HG02970 (cell line): ENCODE measurements around the gene CHD8.
"Not testable (repeated sequence)": the region's sequence is repeated elsewhere in the genome, so short reads cannot be mapped to it uniquely, and the experiment has no call there.

Source experiments
- ATAC-seq: cut with Tn5 transposase; IDR thresholded peaks from one replicate; pipeline ENCODE4 v1.9.1; 2021; ENCODE audit warnings: mild to moderate bottlenecking, moderate library complexity, moderate number of reproducible peaks; ENCODE audit not compliant: unreplicated experiment, low FRiP score

The CHD8 gene

DNA sequence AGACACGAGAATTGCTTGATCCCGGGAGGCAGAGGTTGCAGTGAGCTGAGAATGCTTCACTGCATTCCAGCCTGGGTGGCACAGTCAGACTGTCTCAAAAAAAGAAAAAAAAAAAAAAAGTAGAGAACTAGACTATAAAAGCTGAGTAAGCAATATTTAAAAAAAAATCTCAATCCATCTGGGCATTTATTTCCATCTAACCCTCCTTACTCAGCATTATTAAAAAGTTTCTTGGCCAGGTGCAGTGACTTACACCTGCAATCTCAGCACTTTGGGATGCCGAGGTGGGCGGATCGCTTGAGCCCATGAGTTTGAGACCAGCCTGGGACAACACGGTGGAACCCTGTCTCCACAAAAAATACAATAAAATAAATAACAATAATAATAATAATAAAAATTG, 76.6 kb downstream of the CHD8 start:
- no peak for ATAC-seq

DNA sequence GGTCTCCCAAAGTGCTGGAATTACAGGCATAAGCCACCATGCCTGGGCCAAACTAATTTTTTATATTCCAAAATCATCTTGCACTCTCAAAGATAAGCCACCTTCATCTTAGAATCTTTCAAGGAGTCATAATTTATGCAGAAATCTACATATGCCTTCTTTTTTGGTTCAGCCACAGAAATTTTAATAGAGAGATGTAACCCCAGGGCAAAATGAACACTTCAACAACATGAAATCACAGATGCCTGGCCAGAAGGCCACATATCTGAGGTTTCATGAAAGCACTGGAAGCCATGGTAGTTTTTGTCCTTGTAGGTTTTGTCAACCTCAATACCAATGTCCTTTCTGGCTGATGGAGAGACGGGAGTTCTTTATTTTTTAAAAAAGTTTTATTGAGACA, 81.9 kb downstream of the CHD8 start:
- no peak for ATAC-seq

DNA sequence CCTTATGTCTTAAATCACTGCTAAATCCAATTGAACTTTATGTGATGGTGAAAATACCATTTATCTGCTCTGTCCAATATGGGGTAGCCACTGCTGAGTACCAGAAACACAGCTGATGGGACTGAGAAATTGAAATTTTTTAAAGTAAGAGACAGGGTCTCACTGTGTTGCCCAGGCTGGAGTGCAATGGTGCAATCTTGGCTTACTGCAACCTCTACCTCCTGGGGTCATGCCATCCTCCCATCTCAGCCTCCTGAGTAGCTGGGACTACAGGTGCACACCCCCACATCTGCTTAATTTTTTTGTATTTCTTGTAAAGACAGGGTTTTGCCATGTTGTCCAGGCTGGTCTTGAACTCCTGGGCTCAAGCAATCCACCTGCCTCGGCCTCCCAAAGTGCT, 83.1 kb downstream of the CHD8 start:
- not testable (repeated sequence) for ATAC-seq

DNA sequence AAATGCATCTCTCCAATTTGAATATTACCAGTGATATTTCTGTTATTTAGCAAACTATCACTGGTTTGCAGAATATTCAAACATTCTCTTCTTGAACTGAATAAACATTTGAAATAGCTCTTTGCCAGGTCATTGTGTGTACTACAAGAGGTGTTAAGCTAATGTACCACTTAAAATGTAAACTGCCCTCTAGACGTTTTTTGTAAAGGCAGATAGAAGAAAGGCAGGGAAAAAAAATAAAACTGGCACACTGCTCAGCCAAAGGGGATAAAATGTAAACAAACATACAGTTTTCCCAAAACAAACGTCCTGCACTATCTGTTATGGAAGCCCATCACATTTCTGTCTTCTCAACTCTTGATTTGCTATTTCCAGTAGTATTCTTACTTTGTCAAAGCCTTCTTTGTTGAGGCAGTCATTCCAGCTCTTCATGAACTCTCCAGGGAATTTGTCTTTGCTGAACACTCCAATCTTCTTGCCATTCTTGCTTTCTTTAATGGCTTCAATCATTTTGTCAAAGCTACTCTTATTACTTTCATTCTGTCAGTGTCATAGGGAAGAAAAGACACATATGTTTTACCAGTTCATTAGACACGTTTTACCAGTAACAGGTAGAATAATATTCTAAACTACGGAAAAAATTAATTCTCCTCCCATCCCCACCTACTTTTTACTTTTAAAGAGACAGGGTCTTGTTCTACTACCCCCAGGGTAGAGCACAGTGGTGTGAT, 85.8 kb downstream of the CHD8 start:
- no peak for ATAC-seq

DNA sequence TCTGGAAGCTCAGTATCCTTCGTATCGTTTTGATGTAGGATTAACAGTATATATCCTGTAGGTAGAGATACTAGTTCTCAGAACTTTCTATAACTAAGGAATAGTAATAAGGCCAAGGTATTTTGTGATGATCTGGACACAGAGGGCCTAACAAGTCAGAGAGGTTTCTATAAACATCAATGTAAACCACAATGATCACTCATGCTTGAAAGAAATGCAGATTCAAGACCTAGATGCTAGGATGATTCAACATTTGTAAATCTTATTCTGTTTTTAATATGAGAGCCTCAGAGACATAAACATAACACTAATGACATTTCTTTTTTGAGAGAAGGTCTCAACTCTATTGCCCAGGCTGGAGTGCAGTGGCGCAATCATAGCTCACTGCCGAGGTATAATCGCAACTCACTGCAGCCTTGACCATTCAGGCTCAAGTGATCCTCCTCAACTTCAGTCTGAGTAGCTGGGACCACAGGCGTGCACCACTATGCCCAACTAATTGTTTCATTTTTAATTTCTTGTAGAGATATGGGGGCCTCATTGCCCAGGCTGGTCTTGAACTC, 88.3 kb downstream of the CHD8 start:
- ATAC-seq, result no peak

DNA sequence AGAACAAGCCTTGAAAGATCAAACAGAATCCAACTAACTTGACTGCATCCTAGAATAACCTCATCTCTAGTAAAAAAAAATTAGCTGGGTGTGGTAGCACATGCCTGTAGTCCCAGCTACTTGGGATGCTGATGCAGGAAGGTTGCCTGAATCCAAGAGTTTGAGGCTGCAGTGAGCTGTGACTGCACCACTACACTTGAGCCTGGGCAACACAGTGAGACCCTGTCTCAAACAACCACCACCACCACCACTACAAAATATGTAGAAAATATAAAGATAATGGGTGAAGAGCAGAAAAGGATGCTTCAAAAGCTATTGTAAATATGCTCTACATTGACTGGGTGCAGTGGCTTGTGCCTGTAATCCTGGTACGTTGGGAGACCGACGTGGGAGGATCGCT, 99.4 kb downstream of the CHD8 start:
- ATAC-seq, result no peak

DNA sequence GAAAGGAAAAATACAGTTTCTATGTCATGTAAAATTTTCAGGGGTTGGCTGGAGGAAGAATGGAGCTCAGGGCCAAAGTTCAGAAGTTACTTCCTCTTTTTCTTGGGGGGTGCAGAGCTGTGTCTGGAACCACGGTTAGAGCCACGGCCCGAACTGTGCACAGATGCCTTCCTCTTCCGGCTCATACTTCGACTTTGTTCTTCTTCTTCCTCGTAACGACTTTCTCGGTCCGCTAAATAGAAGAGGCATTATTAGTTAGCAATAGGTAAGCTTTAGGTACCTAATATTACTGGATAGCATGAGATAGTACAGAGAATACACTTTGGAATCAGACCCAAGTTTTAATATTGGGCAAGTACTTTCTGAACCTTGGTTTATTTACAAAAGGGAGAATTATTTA, 103.3 kb downstream of the CHD8 start:
- ATAC-seq, result no peak

DNA sequence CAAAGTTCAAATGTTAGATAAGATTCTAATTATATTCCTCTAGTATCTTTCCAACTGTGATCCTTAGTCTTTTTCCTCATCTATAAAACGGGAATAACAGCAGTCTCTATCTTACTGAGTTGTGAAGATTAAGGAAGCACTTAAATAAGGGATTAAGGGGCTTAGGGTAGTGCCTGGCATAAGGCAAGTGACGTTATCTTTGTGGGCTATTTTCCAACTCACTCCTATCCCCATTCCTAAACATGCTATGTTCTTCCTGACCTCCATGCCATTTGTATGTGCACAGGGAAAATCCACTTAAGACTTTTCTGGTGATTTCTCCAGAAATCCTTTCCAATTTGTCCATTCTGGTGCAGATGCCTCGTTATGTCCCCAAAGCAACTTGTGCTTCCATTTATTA, 105.4 kb downstream of the CHD8 start:
- no peak for ATAC-seq

DNA sequence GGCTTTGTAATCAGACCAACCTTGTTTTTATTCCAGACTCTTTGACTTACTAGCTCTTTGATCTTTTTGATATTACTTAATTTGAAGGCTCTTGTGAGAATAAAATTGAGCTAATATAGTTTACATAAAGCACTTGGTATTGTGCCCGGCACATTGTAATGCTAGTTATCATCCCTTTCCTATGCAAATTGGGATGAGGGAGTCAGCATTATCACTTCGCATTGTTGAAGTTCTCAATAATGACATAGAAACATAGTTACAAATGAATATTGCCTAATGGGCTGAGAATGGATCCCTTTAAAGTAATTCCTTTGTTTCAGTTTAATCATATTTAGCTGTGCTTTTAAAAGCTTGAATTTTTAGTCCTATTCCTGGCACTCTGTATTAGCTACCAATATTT, 108.7 kb downstream of the CHD8 start:
- no peak for ATAC-seq

DNA sequence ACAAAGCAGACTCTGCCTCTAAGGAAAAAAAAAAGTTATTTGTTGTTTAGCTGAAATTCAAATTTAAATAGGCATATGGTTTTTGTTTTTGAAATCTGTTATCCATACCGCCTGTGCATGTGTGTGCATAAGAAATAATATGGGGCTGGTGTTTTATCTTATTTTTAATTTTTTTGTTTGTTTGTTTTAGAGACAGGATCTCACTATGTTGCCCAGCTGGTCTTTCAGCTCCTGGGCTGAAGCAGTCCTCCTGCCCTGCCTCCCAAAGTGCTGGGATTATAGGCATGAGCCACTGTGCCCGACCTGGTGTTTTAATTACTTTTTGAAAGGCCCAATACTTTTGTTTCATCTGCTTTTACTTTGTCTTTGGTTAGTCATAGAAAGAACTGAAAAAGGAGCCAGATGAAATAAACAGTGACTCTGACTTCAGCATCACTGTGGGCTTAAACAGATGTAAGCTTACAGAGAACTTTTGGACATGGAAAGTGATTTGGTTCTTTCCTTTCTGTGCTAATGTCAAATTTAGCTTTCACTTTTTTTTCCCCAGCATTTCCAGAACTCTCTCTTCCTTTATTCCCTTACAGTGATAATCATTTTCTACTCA, 109.3 kb downstream of the CHD8 start:
- no peak for ATAC-seq

DNA sequence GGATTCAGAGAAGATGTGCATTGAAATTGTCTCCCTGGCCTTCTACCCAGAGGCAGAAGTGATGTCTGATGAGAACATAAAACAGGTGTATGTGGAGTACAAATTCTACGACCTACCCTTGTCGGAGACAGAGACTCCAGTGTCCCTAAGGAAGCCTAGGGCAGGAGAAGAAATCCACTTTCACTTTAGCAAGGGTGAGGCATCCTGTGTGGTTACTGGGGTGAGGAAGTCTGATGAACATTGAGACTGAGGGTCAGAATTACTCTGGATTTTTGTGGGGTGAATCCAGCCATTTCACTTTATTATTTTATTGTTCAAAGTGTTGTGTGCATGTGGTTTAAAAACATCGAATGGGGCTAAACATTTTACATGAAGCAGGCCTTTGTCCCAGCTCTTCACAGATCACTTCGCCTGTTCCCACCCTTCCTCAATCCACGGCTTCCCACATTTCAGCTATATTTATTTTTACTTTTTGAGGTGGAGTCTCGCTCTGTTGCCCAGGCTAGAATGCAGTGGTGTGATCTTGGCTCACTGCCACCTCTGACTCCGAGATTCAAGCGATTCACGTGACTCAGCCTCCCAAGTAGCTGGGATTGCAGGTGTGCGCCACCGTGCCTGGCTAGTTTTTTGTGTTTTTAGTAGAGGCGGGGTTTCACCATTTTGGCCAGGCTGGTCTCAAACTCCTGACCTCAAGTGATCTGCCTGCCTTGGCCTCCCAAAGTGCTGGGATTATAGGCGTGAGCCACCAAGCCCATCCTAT, 112.7 kb downstream of the CHD8 start:
- ATAC-seq, result no peak
